Fibroblast of pulmonary artery (primary cell): Measurements from ENCODE around the gene ACTA1.

ENCODE experiments used
- DNase-seq: peaks from one replicate; pipeline ENCODE4 v3.0.0-alpha.2; 2010; ENCODE audit warnings: low read depth
- H3K4me3 ChIP-seq: replicated peaks from 2 replicates; pipeline ENCODE4 v1.5.1; 2011; ENCODE audit warnings: low read depth, mild to moderate bottlenecking, control low read depth, low read length, moderate library complexity
- TF ChIP-seq, protein P1 (sequence below): IDR thresholded peaks from 2 replicates; pipeline ENCODE4 v1.5.1; 2011; ENCODE audit warnings: mild to moderate bottlenecking, control low read depth, low read length, inconsistent platforms; ENCODE audit errors: missing control alignments

Gene ACTA1

DNA sequence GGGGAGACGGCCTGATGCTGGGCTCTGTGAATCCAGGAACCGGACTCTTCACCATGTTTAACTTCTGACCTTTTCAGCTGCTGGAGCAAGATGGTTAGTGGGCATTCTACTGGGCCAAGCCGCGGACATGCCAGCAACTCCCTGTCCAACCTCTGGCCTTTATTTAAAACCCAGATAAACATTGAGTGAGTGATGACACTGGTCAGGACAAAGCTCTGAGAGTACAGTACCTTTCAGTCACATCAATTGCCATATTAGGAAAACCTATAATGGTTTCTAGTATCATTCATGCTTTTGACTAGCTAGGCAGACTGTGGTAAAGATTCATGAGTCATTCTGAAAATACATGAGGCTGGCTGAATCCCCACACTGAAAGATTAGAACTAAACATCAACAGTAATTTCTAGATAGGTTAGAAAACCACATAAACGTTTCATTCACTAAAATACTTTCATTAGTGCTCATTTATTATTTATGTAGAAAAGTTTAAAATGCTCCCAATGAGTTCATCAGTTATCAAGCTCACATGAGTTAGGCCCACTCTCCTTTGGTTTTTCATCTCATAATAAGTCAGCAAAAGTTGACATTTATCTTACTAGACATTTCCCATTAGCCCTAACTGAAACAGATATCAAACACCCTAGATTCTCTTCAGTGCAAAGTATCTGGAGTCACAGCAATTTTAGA, 7.1 kb upstream of the ACTA1 start:
- no peak overlapping the region for H3K4me3 ChIP-seq
- DNase-seq, result peak; percentile 65
- TF ChIP-seq, protein P1, sequence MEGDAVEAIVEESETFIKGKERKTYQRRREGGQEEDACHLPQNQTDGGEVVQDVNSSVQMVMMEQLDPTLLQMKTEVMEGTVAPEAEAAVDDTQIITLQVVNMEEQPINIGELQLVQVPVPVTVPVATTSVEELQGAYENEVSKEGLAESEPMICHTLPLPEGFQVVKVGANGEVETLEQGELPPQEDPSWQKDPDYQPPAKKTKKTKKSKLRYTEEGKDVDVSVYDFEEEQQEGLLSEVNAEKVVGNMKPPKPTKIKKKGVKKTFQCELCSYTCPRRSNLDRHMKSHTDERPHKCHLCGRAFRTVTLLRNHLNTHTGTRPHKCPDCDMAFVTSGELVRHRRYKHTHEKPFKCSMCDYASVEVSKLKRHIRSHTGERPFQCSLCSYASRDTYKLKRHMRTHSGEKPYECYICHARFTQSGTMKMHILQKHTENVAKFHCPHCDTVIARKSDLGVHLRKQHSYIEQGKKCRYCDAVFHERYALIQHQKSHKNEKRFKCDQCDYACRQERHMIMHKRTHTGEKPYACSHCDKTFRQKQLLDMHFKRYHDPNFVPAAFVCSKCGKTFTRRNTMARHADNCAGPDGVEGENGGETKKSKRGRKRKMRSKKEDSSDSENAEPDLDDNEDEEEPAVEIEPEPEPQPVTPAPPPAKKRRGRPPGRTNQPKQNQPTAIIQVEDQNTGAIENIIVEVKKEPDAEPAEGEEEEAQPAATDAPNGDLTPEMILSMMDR, result no peak

DNA sequence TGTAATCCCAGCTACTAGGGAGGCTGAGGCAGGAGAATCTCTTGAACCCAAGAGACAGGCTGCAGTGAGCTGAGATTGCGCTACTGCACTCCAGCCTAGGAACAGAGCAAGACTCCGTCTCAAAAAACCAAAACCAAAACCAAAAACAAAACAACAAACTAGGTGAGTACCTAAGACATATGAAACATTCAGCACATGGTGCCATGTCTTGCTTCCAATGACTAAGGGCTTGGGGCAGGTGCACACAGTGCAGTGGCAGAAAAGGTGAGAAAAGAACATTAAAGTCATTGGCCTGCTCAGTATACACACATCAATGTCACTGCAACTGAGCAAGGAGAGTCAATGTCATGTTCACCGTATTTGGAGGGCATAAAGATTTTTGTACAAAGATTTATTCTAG, 4.1 kb upstream of the ACTA1 start:
- no peak overlapping the region for H3K4me3 ChIP-seq
- TF ChIP-seq, protein P1, result no peak
- no peak for DNase-seq

DNA sequence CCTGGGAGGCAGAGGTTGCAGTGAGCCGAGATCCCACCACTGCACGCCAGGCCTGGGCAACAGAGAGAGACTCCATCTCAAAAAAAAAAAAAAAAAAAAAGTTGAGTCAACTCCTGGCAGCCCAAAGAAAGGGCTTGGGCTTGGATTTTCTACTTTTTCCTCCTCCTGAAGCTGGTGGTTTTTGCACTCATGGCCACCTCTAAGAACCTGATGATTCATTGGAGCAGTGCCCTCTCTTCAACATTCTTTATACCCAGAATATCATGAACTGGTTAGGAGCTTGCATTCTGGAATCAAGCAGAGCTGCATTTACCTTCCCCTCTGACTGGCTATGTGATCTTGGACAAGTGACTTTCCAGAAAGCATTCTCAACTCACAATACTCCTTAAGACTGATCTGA, 3.5 kb upstream of the ACTA1 start:
- TF ChIP-seq, protein P1, result no peak
- no peak for DNase-seq

DNA sequence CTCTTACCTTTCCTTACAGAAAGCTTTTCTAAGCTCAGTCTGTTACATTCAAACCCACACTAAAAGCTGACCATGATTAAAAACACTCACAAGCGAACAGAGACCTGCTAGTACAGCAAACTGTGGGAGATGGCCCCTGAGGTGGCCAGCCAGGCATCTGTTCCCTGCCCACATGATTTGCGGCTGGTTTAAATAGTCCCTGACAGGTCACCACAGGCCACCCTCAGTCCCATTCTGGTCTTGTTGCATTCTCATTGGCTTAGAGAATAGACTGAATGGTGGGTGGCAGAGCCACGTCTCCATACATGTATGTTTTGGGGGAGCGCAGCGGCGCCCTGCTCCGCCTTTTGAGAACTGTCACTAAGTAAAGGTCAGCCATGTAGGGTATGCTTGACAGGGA, 2.3 kb upstream of the ACTA1 start:
- TF ChIP-seq, protein P1, result no peak
- H3K4me3 ChIP-seq, result no peak overlapping the region
- no peak for DNase-seq

More for the DNA sequence above, 3.5 kb upstream of the ACTA1 start:
- H3K4me3 ChIP-seq, result no peak overlapping the region

DNA sequence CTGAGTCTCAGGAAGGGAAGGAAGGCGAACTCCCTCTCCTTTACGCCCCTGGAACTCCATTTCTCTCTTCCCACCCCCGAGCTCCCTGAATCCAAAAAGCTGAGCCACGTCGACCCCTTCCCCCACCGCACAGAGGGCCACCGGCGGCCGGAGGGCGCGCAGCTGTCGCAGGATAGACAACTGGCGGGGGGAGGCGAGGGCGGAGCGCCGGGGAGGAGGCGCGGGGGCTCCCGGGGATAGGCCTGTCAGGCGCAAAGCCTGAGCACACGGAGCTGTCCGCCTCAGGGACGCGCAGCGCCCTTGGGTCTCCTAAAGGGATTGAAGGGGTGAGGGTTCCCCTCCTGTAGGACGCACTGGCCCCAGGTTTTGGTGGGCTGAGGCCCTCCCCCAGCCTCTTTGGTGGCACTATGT, 752 bp upstream of the ACTA1 start:
- no peak overlapping the region for H3K4me3 ChIP-seq
- no peak for DNase-seq
- TF ChIP-seq, protein P1, result no peak

DNA sequence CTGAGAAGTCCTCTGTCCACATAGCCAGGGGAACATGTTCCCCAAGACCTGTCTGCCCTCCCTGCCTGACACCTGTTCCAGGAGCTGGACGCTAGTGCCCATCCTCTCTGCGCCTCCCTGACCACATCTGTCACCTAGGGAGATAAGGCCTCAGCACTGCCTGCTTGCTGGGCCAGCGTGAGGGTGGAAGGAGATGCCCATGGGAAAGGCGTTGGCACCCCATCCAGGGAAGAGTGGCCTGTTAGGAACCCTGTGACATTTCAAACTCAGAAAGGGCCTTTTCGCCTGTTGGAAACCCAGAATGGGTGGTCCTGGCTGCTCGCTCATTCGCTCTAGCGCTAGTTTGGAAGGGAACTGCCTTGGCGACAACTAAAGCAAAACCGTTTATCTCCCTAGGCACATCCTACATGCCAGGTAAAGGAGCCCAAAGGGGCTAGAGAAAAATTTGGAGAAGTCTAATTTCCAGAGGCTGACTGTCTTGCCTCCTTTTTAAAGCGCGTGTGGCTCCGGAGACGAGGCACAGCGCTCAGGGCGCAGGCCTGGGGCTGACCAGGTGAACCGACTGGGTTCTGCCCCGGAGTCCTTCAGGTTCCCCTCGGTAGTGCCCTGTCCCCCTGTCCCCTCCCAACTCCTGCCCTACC, 410 bp downstream of the ACTA1 start:
- no peak overlapping the region for H3K4me3 ChIP-seq
- TF ChIP-seq, protein P1, result no peak
- DNase-seq, result no peak

DNA sequence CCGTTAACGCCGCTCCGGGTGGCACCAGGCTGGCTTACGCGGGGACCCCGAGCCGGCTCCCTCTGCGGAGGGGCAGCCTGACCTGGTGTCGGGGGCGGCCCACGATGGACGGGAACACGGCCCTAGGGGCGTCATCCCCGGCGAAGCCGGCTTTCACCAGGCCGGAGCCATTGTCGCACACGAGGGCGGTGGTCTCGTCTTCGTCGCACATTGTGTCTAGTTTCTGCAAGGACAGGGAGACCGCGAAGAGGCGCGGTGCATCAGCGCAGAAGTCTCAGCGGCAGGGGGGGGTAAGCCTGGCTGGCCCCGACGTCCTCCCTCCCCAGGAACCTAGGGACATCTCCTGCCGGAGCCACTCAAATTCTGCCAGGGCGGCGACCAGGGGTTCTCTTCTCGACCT, 989 bp downstream of the ACTA1 start:
- no peak for DNase-seq
- TF ChIP-seq, protein P1, result no peak
- H3K4me3 ChIP-seq, result no peak overlapping the region
